ENCODE data around the gene TNS3. TPM values are rescaled to one million over a fixed set of nuclear protein-coding genes. Genes with fewer than 3 reads are reported as not detected.
"Not testable (repeated sequence)": the region's sequence is repeated elsewhere in the genome, so short reads cannot be mapped to it uniquely, and the experiment has no call there.

Gene TNS3
- total RNA-seq, 1 donor from 2014 or later = 452 TPM

DNA sequence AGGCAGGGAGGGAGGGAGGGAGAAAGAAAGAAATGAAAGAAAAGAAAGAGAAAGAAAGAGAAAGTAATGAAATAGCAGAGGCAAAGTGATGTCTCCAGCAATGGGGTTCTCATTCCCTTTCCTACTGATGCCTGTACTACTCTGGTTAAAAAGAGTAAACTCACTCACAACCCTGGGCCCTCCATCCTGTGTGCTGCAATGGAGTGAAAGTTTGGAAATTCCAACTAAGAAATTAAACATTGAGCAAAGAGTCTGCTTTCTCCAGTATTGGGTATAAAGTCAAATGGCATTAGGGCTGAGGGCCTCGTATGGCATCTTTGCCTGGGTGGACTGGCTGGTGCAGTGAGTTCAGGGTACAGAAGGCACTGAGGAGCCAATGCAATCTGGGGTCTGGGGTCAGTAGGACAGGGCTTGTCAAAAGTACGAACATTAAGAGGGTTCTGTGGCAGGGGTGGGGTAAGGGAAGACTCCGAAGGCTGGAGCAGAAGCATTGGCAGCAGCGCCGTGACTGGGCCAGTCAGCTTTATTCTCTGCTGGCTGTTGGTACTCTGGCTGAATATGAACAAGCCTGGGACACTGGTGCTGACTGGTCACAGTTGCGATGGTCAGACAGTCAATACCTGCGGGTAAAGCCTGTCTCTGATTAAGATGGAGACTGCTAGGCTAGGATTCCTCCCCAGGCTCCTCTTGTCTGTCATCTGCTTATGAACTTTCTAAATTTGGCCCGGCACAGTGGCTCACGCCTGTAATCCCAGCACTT is 24.1 kb upstream of the TNS3 start:
- H3K27me3 Mint-ChIP-seq (ENCODE audit: low read depth) = no peaks in the 10 kb centered on the region
- DNase-seq (ENCODE audit: low spot score in 2 of 2, unreplicated experiment in 2 of 2) = no peak
- H3K27ac Mint-ChIP-seq = peak overlapping the region; percentile 95
- H3K4me1 Mint-ChIP-seq = peaks cover 57% of the 10 kb centered on the region
- TF ChIP-seq, protein P1, sequence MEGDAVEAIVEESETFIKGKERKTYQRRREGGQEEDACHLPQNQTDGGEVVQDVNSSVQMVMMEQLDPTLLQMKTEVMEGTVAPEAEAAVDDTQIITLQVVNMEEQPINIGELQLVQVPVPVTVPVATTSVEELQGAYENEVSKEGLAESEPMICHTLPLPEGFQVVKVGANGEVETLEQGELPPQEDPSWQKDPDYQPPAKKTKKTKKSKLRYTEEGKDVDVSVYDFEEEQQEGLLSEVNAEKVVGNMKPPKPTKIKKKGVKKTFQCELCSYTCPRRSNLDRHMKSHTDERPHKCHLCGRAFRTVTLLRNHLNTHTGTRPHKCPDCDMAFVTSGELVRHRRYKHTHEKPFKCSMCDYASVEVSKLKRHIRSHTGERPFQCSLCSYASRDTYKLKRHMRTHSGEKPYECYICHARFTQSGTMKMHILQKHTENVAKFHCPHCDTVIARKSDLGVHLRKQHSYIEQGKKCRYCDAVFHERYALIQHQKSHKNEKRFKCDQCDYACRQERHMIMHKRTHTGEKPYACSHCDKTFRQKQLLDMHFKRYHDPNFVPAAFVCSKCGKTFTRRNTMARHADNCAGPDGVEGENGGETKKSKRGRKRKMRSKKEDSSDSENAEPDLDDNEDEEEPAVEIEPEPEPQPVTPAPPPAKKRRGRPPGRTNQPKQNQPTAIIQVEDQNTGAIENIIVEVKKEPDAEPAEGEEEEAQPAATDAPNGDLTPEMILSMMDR (IDR thresholded peaks at IDR 0.05; ENCODE audit: unreplicated experiment) = no peak
- no peaks in the 10 kb centered on the region for H3K9me3 Mint-ChIP-seq
- H3K36me3 Mint-ChIP-seq = no peaks in the 10 kb centered on the region
- no peak overlapping the region for H3K4me3 Mint-ChIP-seq

DNA sequence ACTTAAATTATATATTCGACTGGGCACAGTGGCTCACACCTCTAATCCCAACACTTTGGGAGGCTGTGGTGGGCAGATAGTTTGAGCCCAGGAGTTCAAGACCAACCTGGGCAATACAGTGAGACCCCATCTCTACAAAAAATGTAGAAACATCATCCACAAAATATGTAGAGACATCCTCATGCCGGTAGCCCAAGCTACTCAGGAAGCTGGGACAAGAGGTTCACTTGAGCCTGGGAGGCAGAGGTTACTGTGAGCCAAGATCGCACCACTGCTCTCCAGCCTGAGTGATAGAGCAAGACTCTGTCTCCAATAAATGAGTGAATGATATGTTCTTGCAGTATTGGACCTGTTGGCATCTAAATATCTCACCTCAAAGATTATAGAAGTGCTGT is 22.6 kb upstream of the TNS3 start:
- TF ChIP-seq, protein P1 (IDR thresholded peaks at IDR 0.05; ENCODE audit: unreplicated experiment) = no peak
- peaks cover 61% of the 10 kb centered on the region for H3K4me1 Mint-ChIP-seq
- peak overlapping the region; percentile 95 for H3K27ac Mint-ChIP-seq
- H3K9me3 Mint-ChIP-seq = no peaks in the 10 kb centered on the region
- no peaks in the 10 kb centered on the region for H3K36me3 Mint-ChIP-seq
- no peak for DNase-seq (ENCODE audit: low spot score in 2 of 2, unreplicated experiment in 2 of 2)
- no peaks in the 10 kb centered on the region for H3K27me3 Mint-ChIP-seq (ENCODE audit: low read depth)
- no peak overlapping the region for H3K4me3 Mint-ChIP-seq

GRCh38 chr7:47603514-47604255 is 21.8 kb upstream of the TNS3 start:
- not testable (repeated sequence) for H3K9me3 Mint-ChIP-seq; DNase-seq (ENCODE audit: low spot score in 2 of 2, unreplicated experiment in 2 of 2); H3K27me3 Mint-ChIP-seq (ENCODE audit: low read depth); H3K36me3 Mint-ChIP-seq; H3K4me3 Mint-ChIP-seq
- H3K27ac Mint-ChIP-seq = peak overlapping the region; percentile 95
- H3K4me1 Mint-ChIP-seq = peaks cover 61% of the 10 kb centered on the region

- peaks cover 51% of the 10 kb centered on the region for H3K4me1 Mint-ChIP-seq
- peak overlapping the region; percentile 53 for H3K27ac Mint-ChIP-seq
- H3K9me3 Mint-ChIP-seq = peaks cover 10% of the 10 kb centered on the region
- no peaks in the 10 kb centered on the region for H3K27me3 Mint-ChIP-seq (ENCODE audit: low read depth)
- no peak overlapping the region for H3K4me3 Mint-ChIP-seq
- DNase-seq (ENCODE audit: low spot score in 2 of 2, unreplicated experiment in 2 of 2) = no peak
- H3K36me3 Mint-ChIP-seq = peaks cover 4% of the 10 kb centered on the region
- TF ChIP-seq, protein P1 (IDR thresholded peaks at IDR 0.05; ENCODE audit: unreplicated experiment) = no peak
Observed at GRCh38 chr7:47602272-47603004, 20.5 kb upstream of the TNS3 start.

GRCh38 chr7:47601881-47602249 is 20.0 kb upstream of the TNS3 start:
- peak overlapping the region; percentile 70 for H3K27ac Mint-ChIP-seq
- no peak for DNase-seq (ENCODE audit: low spot score in 2 of 2, unreplicated experiment in 2 of 2)
- H3K9me3 Mint-ChIP-seq = peaks cover 16% of the 10 kb centered on the region
- H3K36me3 Mint-ChIP-seq = peaks cover 10% of the 10 kb centered on the region
- peaks cover 51% of the 10 kb centered on the region for H3K4me1 Mint-ChIP-seq
- no peak overlapping the region for H3K4me3 Mint-ChIP-seq
- TF ChIP-seq, protein P1 (IDR thresholded peaks at IDR 0.05; ENCODE audit: unreplicated experiment) = no peak
- no peaks in the 10 kb centered on the region for H3K27me3 Mint-ChIP-seq (ENCODE audit: low read depth)

Data from mesothelial cell of epicardium (in vitro differentiated cells).